IPS-18c (cell line): ENCODE measurements around the gene TRAFD1.
"Not testable (repeated sequence)": the region's sequence is repeated elsewhere in the genome, so short reads cannot be mapped to it uniquely, and the experiment has no call there.

Source experiments
- H3K4me3 ChIP-seq: 2 replicates; pipeline ENCODE4 v1.7.0; 2013; ENCODE audit warnings: low read depth, mild to moderate bottlenecking, low read length, moderate library complexity; ENCODE audit not compliant: insufficient read depth
- H3K9me3 ChIP-seq: one replicate; pipeline ENCODE4 v1.6.1; 2013; ENCODE audit warnings: mild to moderate bottlenecking, low read length, moderate library complexity; ENCODE audit not compliant: control insufficient read depth, insufficient read depth

TRAFD1 gene, protein sequence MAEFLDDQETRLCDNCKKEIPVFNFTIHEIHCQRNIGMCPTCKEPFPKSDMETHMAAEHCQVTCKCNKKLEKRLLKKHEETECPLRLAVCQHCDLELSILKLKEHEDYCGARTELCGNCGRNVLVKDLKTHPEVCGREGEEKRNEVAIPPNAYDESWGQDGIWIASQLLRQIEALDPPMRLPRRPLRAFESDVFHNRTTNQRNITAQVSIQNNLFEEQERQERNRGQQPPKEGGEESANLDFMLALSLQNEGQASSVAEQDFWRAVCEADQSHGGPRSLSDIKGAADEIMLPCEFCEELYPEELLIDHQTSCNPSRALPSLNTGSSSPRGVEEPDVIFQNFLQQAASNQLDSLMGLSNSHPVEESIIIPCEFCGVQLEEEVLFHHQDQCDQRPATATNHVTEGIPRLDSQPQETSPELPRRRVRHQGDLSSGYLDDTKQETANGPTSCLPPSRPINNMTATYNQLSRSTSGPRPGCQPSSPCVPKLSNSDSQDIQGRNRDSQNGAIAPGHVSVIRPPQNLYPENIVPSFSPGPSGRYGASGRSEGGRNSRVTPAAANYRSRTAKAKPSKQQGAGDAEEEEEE

GRCh38 chr12:112125250-112125999, at the start of gene TRAFD1:
Gene TRAFD1, plus strand, starts transcription at chr12:112125560. Its CDS starts 4,963 bp downstream, at chr12:112130523.
- H3K4me3 ChIP-seq = peak within 1 kb of the TSS; percentile 94
- no peaks in the 10 kb centered on the region for H3K9me3 ChIP-seq

DNA sequence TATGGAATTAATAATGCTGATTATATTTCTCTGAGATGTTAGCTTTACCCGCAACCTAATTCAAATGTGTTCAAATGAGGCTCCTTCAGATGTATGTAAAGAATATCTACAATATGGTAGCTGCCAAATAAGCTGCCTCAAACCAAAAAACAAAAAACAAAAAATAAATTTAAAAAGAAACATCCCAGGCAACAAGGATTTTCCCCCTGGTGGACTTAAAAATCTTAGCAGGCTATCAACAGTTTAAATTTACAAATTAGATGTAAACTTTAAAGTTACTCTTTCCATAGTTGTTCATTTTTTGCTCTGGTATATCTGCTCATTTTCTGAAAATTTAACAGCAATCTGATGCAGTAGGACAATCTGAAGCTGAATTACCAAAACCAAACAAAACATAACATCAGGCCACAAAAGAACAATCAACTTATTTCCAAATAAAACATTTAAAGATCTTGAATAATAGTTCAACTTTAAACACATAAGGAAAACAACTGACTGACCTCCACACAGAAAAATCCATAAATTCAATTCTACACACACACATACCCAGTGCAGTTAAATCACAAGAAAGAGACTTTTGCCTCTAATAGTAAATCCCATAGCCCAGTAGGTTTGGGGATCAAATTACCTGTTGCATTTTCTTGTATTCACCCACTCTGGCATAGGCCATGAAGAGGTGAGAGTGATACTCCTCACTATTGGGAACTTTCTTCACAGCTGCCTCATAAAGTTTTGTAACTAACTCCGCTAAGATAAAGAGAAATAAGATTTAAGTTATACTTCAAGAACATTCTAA, 38.1 kb upstream of the TRAFD1 start:
- H3K9me3 ChIP-seq = no peaks in the 10 kb centered on the region
- H3K4me3 ChIP-seq = no peak overlapping the region

GRCh38 chr12:112087851-112088250, 37.5 kb upstream of the TRAFD1 start:
- Histone ChIP-seq H3K4me3 (no peak overlapping the region), H3K9me3 (no peaks in the 10 kb centered on the region)

DNA sequence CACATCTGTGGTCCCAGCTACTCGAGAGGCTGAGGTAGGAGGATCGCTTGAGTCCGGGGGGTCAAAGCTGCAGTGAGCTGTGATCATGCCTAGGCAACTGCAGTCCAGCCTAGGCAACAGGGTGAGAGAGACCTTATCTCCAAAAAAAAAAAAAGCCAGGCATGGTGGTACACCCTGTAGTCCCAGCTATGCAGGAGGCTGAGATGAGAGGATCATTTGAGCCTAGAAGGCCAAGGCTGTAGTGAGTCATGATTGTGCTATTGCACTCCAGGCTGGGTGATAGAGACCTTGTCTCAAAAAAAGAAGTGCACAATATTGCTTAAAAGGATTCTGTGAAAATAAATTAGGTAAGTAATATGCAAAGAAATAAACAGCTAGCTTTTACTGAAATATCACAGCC, 33.8 kb upstream of the TRAFD1 start:
- no peak overlapping the region for H3K4me3 ChIP-seq
- no peaks in the 10 kb centered on the region for H3K9me3 ChIP-seq

DNA sequence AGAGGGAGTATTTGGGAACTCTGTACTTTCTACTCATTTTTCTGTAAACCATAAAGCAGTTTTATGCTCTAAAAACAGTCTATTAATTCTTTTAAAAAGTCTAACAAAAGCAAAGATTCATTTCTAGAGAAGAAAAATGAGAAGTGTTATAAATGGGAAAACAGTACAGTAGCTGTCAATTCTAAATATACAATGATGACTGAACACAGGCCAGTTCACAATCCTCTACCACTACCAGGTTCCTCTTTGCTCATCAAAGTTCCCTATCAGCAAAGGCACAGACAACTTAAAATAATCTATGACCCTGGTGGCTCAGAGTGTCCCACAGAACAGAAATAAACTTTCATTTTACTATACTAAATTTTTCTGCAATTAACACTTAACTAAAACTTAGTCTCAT, 29.3 kb upstream of the TRAFD1 start:
- peaks cover 2% of the 10 kb centered on the region for H3K9me3 ChIP-seq

GRCh38 chr12:112096667-112097066, 28.7 kb upstream of the TRAFD1 start:
- Histone ChIP-seq H3K4me3 (no peak overlapping the region), H3K9me3 (peaks cover 2% of the 10 kb centered on the region)

More for the DNA sequence above, 29.3 kb upstream of the TRAFD1 start:
- no peak overlapping the region for H3K4me3 ChIP-seq

GRCh38 chr12:112097641-112098040, 27.7 kb upstream of the TRAFD1 start:
- no peak overlapping the region for H3K4me3 ChIP-seq
- peaks cover 2% of the 10 kb centered on the region for H3K9me3 ChIP-seq

- not testable (repeated sequence) for H3K9me3 ChIP-seq, H3K4me3 ChIP-seq
Measured at GRCh38 chr12:112100500-112100899, 24.9 kb upstream of the TRAFD1 start.

DNA sequence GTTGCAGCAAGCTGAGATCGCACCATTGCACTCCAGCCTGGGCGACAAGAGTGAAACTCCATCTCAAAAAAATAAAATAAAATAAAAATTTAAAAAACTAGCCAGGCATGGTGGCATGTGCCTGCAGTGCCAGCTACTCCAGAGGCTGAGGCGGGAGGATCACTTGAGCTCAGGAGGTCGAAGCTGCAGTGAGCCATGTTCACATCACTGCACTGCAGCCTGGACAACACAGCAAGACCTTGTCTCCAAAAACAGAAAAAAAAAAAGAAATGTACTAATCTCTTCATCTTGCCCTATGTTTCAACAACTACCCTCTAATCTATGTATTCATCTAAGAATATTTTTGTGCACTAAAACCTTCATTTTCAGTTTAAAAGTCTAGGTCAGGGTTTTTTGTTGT, 23.2 kb upstream of the TRAFD1 start:
- no peak overlapping the region for H3K4me3 ChIP-seq
- peaks cover 2% of the 10 kb centered on the region for H3K9me3 ChIP-seq

- H3K9me3 ChIP-seq, H3K4me3 ChIP-seq: not testable (repeated sequence)
Measured at GRCh38 chr12:112102746-112103145, 22.6 kb upstream of the TRAFD1 start.

DNA sequence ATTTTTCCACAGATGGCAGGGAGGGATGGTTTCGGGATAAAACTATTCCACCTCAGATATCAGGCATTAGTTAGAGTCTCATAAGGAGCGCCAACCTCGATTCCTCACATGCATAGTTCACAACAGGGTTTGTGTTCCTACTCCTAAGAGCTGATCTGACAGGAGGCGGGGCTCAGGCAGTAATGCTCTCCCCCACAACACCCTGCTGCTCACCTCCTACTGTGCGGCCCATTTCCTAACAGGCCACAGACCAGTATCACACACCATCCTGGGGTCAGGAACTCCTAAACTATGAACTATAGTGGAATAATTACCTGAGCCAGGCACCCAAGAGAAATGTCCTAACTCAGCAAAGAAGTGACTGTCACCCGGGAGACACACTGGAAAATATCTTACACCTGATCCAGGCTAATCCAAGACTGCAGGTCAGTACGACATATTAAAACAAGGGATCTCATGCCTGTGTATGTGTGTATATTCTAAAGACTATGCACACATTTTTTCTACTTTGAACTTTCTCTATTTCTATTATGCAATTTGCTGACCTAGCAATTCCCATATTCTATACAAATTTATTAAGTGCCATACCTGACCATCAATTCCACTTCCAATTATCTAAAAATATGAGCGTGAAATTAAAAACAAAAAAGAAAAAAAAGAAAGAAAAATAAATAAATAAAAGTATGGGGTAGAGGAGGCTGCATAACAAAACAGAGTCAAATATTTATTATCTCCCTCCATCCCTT, 21.4 kb upstream of the TRAFD1 start:
- Histone ChIP-seq H3K9me3 (peaks cover 2% of the 10 kb centered on the region), H3K4me3 (no peak overlapping the region)

- no peak overlapping the region for H3K4me3 ChIP-seq
Measured at GRCh38 chr12:112105891-112106290, 19.5 kb upstream of the TRAFD1 start.

DNA sequence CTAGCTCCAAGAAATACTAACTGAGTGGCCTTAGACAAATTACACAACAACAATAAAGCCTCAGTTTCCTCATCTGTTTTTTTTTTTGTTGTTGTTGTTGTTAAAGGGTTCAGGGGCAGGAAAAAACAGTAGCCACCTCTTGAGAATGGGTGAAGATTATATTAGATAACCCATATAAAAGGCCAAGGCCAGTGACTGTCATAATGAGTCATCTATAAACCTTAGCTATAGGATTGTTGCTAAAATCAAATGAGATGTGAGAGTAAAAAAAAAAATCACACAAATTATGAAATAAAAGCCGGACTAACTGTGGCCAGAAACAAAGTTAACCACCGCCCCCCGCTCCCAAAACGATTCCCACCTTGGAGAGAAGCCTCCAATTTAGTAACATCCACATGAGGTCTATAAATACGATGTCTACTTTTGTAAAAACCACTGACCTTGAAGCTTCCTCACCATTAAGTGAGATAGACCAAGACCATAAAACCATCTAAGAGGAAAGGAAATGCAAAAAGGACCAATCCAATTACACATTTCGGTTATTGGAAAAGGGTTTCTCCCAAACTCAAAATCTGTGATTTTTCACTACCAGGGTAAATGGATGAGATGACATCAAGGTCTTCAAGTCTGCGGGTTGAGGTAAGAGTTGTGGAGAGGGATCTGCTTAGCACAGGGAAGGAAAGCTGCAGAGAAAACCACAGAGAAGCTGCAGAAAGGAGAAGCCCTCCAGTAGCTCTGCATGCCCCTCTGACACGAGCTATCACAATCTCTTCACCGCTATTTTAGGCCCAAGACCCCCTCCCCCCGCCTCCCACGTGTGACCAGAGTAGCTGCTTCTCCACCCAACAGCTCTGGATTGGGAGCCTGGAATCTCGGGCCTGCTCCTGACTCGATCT, 17.8 kb upstream of the TRAFD1 start:
- Histone ChIP-seq H3K4me3 (peak overlapping the region; percentile 66), H3K9me3 (no peaks in the 10 kb centered on the region)

More at GRCh38 chr12:112105891-112106290, 19.5 kb upstream of the TRAFD1 start:
- no peaks in the 10 kb centered on the region for H3K9me3 ChIP-seq

- H3K4me3 ChIP-seq = peak within 1 kb of the TSS; percentile 66
- no peaks in the 10 kb centered on the region for H3K9me3 ChIP-seq
Measured at GRCh38 chr12:112108202-112109079, 16.9 kb upstream of the TRAFD1 start, which contains the start of gene NAA25. Gene NAA25, minus strand, starts transcription at chr12:112108783. Its CDS starts 10 bp downstream, at chr12:112108773.
